ENCODE results near the gene FPGT. TPM values are rescaled to one million over a fixed set of nuclear protein-coding genes. Genes with fewer than 3 reads are reported as not detected.

Gene FPGT
- 4.7 and 19.4 TPM in 2 replicates for total RNA-seq (2011; cell fraction: chromatin; rRNA removed; ENCODE audit: low replicate concordance)
- 2.7 and 6.1 TPM in 2 replicates for total RNA-seq (2011; cell fraction: nucleolus; rRNA removed)
- 10.5 and 15.6 TPM in 2 replicates for total RNA-seq (2011; cell fraction: nucleoplasm; rRNA removed)
- total RNA-seq (2014; rRNA removed) (9.7 and 11.6 TPM in 2 replicates), total RNA-seq (2014; rRNA removed; fragmentation: Illumina TruSeq; extraction: Trizol) (22.5 and 25.1 TPM in 2 replicates), total RNA-seq (2015; rRNA removed; fragmentation: Illumina TruSeq; extraction: Trizol) (12.3 and 14.4 TPM in 2 replicates), total RNA-seq (2021) (19.9 and 20.9 TPM in 2 replicates), polyA plus RNA-seq (2011; rRNA removed) (15.5 and 23.0 TPM in 2 replicates), polyA plus RNA-seq (2014; fragmentation: Illumina TruSeq; extraction: Trizol) (18.2 and 22.9 TPM in 2 replicates), polyA plus RNA-seq (2014; fragmentation: Nextera tagmentation; extraction: Ambion mirVana) (10 to 100 TPM; 23.5 to 24.3 TPM), polyA plus RNA-seq (2014; rRNA removed) (12.1 and 14.6 TPM in 2 replicates), polyA minus RNA-seq (2011; rRNA and poly(A)+ RNA removed) (19.0 and 20.4 TPM in 2 replicates), Bru-seq, nascent RNA (percentile 77 among the genes with signal in this experiment), BruChase-seq, experiment 1, labeled RNA remaining after a 2-hour chase (percentile 81 among the genes with signal in this experiment), BruChase-seq, experiment 2, labeled RNA remaining after a 6-hour chase (percentile 78 among the genes with signal in this experiment)
- polyA plus RNA-seq (2011; cell fraction: cytosol; rRNA removed): 2.5 and 6.5 TPM in 2 replicates
- polyA plus RNA-seq (2011; cell fraction: nucleus; rRNA removed): 8.0 and 13.1 TPM in 2 replicates
- 10.5 and 14.9 TPM in 2 replicates for polyA plus RNA-seq (2012)
- 10.3 and 12.2 TPM in 2 replicates for polyA minus RNA-seq (2011; cell fraction: cytosol; rRNA and poly(A)+ RNA removed)
- 14.9 and 26.3 TPM in 2 replicates for polyA minus RNA-seq (2011; cell fraction: nucleus; rRNA and poly(A)+ RNA removed)
- long read RNA-seq, experiment 1, transcript FPGT-202 (4 exons, 3,254 nt): major isoform, 32 of 45 reads
- long read RNA-seq, experiment 1, partial matches to known transcripts: 5 of 45 reads
- long read RNA-seq, experiment 1, other reads (novel, unspliced or antisense): 1 of 45 reads
- long read RNA-seq, experiment 2, partial matches to known transcripts: 3 of 5 reads
- long read RNA-seq, experiment 2, other reads (novel, unspliced or antisense): 1 of 5 reads
- long read RNA-seq, experiment 3, transcript FPGT-202 (4 exons, 3,254 nt): major isoform, 7 of 11 reads
- long read RNA-seq, experiment 3, partial matches to known transcripts: 0 of 11 reads
- long read RNA-seq, experiment 3, other reads (novel, unspliced or antisense): 3 of 11 reads

GRCh38 chr1:74197657-74198552 is at the start of gene FPGT, which contains the start of gene LRRIQ3:
FPGT (plus strand) TSS chr1:74198242; CDS start chr1:74198279, 37 bp downstream.
LRRIQ3 (minus strand) TSS chr1:74198176; CDS start chr1:74183684, 14,492 bp downstream.
- no peaks in the 10 kb centered on the region for H4K20me1 ChIP-seq (replicated peaks; ENCODE audit: control insufficient read depth, insufficient read depth, low read length)
- peak within 1 kb of the TSS; percentile 57 for H3K4me3 ChIP-seq
- under 1% methylated on average over 24 of the region's 41 CpGs for WGBS (ENCODE audit: insufficient coverage, low coverage, missing lambda C conversion rate)
- peaks cover 7% of the 10 kb centered on the region; the same call in 1 of the 3 replicates for H3K36me3 ChIP-seq (ENCODE audit: control insufficient read depth, insufficient read depth, low read length)
- no peaks in the 10 kb centered on the region for H3K4me1 ChIP-seq (replicated peaks in 1 of 2; ENCODE audit: control insufficient read depth in 2 of 2, insufficient read depth in 2 of 2, low read length in 2 of 2)
- peak; percentile 95 for FAIRE-seq
- ChIA-PET POLR2A (interaction anchor here (0.5 to 1.1 kb wide), 3 partner anchors 15 to 492 kb away, joined by 3 read pairs; no protein-coding TSS in a partner anchor), CTCF (ENCODE audit: low intra/inter-chr PET ratio) (no interaction called here)
- H3K27ac ChIP-seq (ENCODE audit: extremely low read depth, low read depth, low read length): peak within 1 kb of the TSS; percentile 65
- intact Hi-C loops (cut with micrococcal nuclease): loop anchor here (5.0 kb wide), 1 partner anchor 534 kb away; the partner anchor contains the start of genes CRYZ and TYW3
- no peaks in the 10 kb centered on the region for H3K9me3 ChIP-seq (replicated peaks; ENCODE audit: control insufficient read depth, insufficient read depth, low read depth, low read length)
- peaks cover 9% of the 10 kb centered on the region for H3K79me2 ChIP-seq (ENCODE audit: control insufficient read depth, insufficient read depth, low read length)
- H3K9ac ChIP-seq (ENCODE audit: insufficient read depth in 1 of 2, low read depth in 2 of 2, low read length in 2 of 2): peak within 1 kb of the TSS; percentile 76 to 93
- ATAC-seq: peak; percentile 96
- in situ Hi-C loops (cut with MboI): no loop called here
- H3K4me2 ChIP-seq (ENCODE audit: insufficient read depth, low read length): peak within 1 kb of the TSS; percentile 89
- H3K9me1 ChIP-seq (ENCODE audit: control insufficient read depth, insufficient read depth, low read length): no peaks in the 10 kb centered on the region
- peak; percentile 96 to 98 (median 98) for DNase-seq (ENCODE audit: extremely low read depth in 1 of 4, low spot score in 3 of 4)
- no peaks in the 10 kb centered on the region for H3K27me3 ChIP-seq (ENCODE audit: control insufficient read depth in 2 of 2, insufficient read depth in 2 of 2, low read length in 2 of 2)
- H2AFZ ChIP-seq (ENCODE audit: low read depth, low read length): peak within 1 kb of the TSS; percentile 99
- TSS peak; percentile 92 for BruUV-seq (replicated peaks)
- TF ChIP-seq PPARD (CRISPR knock-in tag; IDR thresholded peaks at IDR 0.05): no peak
- TF ChIP-seq ZKSCAN3 (CRISPR knock-in tag; IDR thresholded peaks at IDR 0.05): no peak
- TF ChIP-seq, protein P1, sequence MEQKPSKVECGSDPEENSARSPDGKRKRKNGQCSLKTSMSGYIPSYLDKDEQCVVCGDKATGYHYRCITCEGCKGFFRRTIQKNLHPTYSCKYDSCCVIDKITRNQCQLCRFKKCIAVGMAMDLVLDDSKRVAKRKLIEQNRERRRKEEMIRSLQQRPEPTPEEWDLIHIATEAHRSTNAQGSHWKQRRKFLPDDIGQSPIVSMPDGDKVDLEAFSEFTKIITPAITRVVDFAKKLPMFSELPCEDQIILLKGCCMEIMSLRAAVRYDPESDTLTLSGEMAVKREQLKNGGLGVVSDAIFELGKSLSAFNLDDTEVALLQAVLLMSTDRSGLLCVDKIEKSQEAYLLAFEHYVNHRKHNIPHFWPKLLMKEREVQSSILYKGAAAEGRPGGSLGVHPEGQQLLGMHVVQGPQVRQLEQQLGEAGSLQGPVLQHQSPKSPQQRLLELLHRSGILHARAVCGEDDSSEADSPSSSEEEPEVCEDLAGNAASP (IDR thresholded peaks at IDR 0.05): no peak
- no peak for TF ChIP-seq SFPQ (IDR thresholded peaks at IDR 0.05; ENCODE audit: low read depth, low read length)
- no peak for TF ChIP-seq TAF15 (IDR thresholded peaks at IDR 0.05; ENCODE audit: low read depth, low read length)
- TF ChIP-seq PTTG1 (tag; IDR thresholded peaks at IDR 0.05; ENCODE audit: low read depth): no peak
- no peak for TF ChIP-seq BCLAF1 (IDR thresholded peaks at IDR 0.05; ENCODE audit: borderline replicate concordance in 1 of 2, control insufficient read depth in 1 of 2, low read depth in 2 of 2, low read length in 1 of 2)

Data from K562 (cell line).